Esophagus squamous epithelium (tissue), 4 donors: Measurements from ENCODE around the gene SMIM9.
"Not testable (repeated sequence)": the region's sequence is repeated elsewhere in the genome, so short reads cannot be mapped to it uniquely, and the experiment has no call there.

Experiments used
- POLR2A ChIP-seq, 4 donors: fragments of 450-650 bp; IDR thresholded peaks; one replicate each; pipeline ENCODE4 v1.6.1; 2017; ENCODE audit warnings: antibody characterized with exemption in 4 of 4, mild to moderate bottlenecking in 4 of 4, moderate library complexity in 3 of 4
- TF ChIP-seq, protein P1 (sequence below), 6 experiments: fragments of 450-650 bp in 4 of 6; fragments of 200-600 bp in 2 of 6; sonication (generic) in 2 of 6; IDR thresholded peaks; one replicate each; pipeline ENCODE4 v1.5.1; 2016 to 2019; ENCODE audit warnings: antibody characterized with exemption in 6 of 6, mild to moderate bottlenecking in 4 of 6, moderate library complexity in 4 of 6

DNA sequence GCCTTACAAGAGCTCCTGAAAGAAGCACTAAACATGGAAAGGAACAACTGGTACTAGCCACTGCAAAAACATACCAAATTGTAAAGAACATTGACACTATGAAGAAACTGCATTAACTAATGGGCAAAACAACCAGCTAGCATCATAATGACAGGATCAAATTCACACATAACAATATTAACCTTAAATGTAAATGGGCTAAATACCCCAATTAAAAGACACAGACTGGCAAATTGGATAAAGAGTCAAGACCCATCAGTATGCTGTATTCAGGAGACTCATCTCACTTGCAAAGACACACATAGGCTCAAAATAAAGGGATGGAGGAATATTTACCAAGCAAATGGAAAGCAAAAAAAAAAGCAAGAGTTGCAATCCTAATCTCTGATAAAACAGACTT is 34.1 kb upstream of the SMIM9 start:
- not testable (repeated sequence) for TF ChIP-seq POLR2A (IDR thresholded peaks at IDR 0.05)
- TF ChIP-seq, protein P1, sequence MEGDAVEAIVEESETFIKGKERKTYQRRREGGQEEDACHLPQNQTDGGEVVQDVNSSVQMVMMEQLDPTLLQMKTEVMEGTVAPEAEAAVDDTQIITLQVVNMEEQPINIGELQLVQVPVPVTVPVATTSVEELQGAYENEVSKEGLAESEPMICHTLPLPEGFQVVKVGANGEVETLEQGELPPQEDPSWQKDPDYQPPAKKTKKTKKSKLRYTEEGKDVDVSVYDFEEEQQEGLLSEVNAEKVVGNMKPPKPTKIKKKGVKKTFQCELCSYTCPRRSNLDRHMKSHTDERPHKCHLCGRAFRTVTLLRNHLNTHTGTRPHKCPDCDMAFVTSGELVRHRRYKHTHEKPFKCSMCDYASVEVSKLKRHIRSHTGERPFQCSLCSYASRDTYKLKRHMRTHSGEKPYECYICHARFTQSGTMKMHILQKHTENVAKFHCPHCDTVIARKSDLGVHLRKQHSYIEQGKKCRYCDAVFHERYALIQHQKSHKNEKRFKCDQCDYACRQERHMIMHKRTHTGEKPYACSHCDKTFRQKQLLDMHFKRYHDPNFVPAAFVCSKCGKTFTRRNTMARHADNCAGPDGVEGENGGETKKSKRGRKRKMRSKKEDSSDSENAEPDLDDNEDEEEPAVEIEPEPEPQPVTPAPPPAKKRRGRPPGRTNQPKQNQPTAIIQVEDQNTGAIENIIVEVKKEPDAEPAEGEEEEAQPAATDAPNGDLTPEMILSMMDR (IDR thresholded peaks at IDR 0.05): not testable (repeated sequence)
